ENCODE results near the gene DGKE.

DNA sequence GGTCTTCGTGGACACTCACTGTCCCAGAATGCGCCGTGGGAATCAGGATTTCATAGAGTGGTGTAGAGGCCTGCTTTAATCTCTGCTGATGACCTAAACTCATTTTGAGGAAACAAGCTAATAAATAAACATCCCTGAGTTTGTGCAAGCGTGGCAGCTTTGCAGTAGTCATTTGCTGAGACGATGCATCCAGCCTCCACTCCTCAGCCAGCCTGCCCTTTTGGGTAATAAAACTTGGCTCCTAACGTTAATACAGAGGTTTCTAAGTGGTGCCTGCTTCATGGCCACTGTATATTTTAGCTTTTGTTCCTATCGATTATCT, 1.3 kb downstream of the DGKE start:
- TF ChIP-seq, protein P1, sequence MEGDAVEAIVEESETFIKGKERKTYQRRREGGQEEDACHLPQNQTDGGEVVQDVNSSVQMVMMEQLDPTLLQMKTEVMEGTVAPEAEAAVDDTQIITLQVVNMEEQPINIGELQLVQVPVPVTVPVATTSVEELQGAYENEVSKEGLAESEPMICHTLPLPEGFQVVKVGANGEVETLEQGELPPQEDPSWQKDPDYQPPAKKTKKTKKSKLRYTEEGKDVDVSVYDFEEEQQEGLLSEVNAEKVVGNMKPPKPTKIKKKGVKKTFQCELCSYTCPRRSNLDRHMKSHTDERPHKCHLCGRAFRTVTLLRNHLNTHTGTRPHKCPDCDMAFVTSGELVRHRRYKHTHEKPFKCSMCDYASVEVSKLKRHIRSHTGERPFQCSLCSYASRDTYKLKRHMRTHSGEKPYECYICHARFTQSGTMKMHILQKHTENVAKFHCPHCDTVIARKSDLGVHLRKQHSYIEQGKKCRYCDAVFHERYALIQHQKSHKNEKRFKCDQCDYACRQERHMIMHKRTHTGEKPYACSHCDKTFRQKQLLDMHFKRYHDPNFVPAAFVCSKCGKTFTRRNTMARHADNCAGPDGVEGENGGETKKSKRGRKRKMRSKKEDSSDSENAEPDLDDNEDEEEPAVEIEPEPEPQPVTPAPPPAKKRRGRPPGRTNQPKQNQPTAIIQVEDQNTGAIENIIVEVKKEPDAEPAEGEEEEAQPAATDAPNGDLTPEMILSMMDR (conservative IDR thresholded peaks at IDR 0.05; ENCODE audit: low read length) = no peak
- no peak for TF ChIP-seq EZH2phosphoT487 (IDR thresholded peaks at IDR 0.05; ENCODE audit: borderline replicate concordance)

Measured in Loucy (cell line).